Gastroesophageal sphincter (tissue), 3 donors: ENCODE results near the gene DYNC1LI1.

ENCODE experiments used
- EP300 ChIP-seq: sonication (generic); formaldehyde crosslinking; IDR thresholded peaks from one replicate; pipeline ENCODE4 v1.6.1; 2017; ENCODE audit warnings: antibody characterized with exemption, mild to moderate bottlenecking
- POLR2A ChIP-seq, 2 donors: fragments of 450-650 bp; IDR thresholded peaks; one replicate each; pipeline ENCODE4 v1.6.1; 2017; ENCODE audit warnings: antibody characterized with exemption in 2 of 2, mild to moderate bottlenecking in 2 of 2, moderate library complexity in 1 of 2
- POLR2AphosphoS5 ChIP-seq: sonication (generic); formaldehyde crosslinking; IDR thresholded peaks from one replicate; pipeline ENCODE4 v1.6.1; 2017; ENCODE audit warnings: antibody characterized with exemption
- TF ChIP-seq, protein P1 (sequence below), 4 experiments: fragments of 200-600 bp in 2 of 4; fragments of 450-650 bp in 2 of 4; sonication (generic) in 1 of 4; IDR thresholded peaks; one replicate each; pipeline ENCODE4 v1.5.1; 2017 to 2019; ENCODE audit warnings: antibody characterized with exemption in 4 of 4, mild to moderate bottlenecking in 2 of 4, moderate library complexity in 2 of 4

DNA sequence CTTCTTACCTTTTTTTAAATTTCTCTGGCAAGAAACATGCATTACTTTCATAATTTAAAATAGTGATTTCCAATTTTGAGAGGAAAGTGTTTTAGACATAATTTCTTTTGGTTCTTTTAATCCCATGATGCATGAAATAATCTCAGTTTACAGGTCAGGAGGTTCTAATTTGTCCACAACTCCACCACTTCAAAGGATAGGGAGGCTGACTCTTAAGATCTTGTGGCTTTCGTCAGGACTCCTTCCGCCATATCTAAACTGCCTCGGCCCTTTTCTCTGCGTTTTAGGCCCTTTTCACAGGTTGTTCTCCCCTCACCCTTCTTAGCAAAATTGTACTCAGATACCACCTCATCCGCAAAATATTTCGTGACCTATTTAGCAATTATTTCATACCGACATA, 8.0 kb downstream of the DYNC1LI1 start:
- TF ChIP-seq, protein P1, sequence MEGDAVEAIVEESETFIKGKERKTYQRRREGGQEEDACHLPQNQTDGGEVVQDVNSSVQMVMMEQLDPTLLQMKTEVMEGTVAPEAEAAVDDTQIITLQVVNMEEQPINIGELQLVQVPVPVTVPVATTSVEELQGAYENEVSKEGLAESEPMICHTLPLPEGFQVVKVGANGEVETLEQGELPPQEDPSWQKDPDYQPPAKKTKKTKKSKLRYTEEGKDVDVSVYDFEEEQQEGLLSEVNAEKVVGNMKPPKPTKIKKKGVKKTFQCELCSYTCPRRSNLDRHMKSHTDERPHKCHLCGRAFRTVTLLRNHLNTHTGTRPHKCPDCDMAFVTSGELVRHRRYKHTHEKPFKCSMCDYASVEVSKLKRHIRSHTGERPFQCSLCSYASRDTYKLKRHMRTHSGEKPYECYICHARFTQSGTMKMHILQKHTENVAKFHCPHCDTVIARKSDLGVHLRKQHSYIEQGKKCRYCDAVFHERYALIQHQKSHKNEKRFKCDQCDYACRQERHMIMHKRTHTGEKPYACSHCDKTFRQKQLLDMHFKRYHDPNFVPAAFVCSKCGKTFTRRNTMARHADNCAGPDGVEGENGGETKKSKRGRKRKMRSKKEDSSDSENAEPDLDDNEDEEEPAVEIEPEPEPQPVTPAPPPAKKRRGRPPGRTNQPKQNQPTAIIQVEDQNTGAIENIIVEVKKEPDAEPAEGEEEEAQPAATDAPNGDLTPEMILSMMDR (IDR thresholded peaks at IDR 0.05) = no peak
- no peak for TF ChIP-seq POLR2AphosphoS5
- no peak for TF ChIP-seq EP300
- no peak for TF ChIP-seq POLR2A (IDR thresholded peaks at IDR 0.05)
